Measurements from ENCODE around the gene MCRIP1. TPM values are rescaled to one million over a fixed set of nuclear protein-coding genes. Genes with fewer than 3 reads are reported as not detected.

The MCRIP1 gene
- total and polyA plus RNA-seq, 9 of the 15 experiments (the other 6 are each of a cell fraction or from before 2014, with no cell fraction given): 0.39 to 35.8 (median 9.7) TPM

GRCh38 chr17:81879121-81879520 is 46.0 kb upstream of the MCRIP1 start (continued):
- no peak for TF ChIP-seq ZNF518B (CRISPR knock-in tag; IDR thresholded peaks at IDR 0.05)
- no peak for TF ChIP-seq YY1 (IDR thresholded peaks at IDR 0.05; ENCODE audit: borderline replicate concordance in 1 of 3, control insufficient read depth in 1 of 3, extremely low read depth in 1 of 3, insufficient read depth in 3 of 3, insufficient read length in 1 of 3, insufficient replicate concordance in 2 of 3, low read depth in 1 of 3, low read length in 2 of 3)
- TF ChIP-seq ETV1 (tag; conservative IDR thresholded peaks at IDR 0.05; ENCODE audit: low read depth): no peak
- TF ChIP-seq RERE (CRISPR knock-in tag; IDR thresholded peaks at IDR 0.05; ENCODE audit: borderline replicate concordance): no peak

All from K562 (cell line).